Measurements from ENCODE around the gene GALR1.
"Not testable (repeated sequence)": the region's sequence is repeated elsewhere in the genome, so short reads cannot be mapped to it uniquely, and the experiment has no call there.

GALR1 gene

DNA sequence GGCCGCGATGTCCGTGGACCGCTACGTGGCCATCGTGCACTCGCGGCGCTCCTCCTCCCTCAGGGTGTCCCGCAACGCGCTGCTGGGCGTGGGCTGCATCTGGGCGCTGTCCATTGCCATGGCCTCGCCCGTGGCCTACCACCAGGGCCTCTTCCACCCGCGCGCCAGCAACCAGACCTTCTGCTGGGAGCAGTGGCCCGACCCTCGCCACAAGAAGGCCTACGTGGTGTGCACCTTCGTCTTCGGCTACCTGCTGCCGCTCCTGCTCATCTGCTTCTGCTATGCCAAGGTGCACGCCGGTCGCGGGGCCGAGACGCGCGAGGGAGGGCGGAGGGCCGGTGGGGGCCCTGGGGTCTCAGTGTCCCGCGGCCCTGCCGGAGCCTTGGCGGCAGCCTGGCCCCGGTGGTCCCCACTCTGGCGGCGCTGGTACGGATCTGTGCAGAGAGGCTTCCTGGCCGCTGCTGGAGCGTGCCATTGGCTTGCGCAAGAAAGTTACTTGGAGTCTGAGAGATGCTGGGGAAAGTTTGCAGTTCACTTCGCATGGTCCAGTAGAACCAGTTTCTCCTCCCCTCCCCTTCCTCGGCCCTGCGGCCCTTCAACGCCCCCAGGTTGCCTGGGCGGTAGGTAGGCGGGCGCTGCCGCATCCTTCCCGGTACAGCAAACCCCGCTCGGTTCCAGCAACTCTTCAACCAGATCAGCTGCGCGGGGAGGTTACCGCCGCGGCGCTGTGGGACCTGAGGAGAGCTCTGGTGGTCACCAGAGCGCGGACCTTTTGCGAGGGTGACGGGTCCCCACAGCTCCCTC lies 1.5 kb downstream of the GALR1 start:
- DNase-seq (ENCODE audit: low spot score): no peak

GRCh38 chr18:77251730-77252050 lies 2.0 kb downstream of the GALR1 start:
- no peak for DNase-seq (ENCODE audit: low spot score)

DNA sequence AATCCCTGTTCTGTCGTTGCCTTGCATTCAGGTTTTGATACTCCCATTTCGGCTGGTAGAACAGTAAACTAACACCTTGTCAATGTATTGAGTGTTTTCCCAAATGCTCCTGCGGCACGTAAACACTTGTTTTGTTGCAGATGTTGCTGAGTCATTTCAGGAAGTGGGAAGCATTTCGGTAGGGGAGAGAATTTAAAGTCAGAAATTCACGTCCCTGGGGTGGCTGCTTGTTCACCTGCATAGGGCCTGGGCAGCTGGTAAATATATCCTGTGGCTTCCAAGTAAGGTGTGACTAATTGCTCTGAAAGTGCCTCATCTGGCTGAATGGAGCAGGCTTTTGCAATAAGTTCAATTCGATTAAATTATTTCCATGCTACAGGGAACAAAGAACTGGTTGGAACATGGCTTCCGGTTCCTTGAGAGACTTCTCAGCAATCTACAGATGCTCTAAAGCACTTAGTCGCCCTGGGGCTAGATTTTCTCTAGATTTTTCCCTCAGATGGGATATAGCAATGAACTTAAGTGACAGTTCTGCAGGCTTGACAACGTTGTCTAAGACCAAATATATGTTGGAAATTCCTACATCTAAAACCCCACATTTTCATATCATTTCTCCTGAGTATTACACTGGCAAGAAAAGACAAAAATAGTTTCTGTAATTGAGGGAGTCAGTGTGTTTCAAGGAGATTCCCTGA lies 5.2 kb downstream of the GALR1 start:
- DNase-seq (ENCODE audit: low spot score): no peak

GRCh38 chr18:77255426-77256105 lies 5.9 kb downstream of the GALR1 start:
- no peak for DNase-seq (ENCODE audit: low spot score)

GRCh38 chr18:77262643-77263465 lies 13.2 kb downstream of the GALR1 start:
- DNase-seq (ENCODE audit: low spot score): no peak

DNA sequence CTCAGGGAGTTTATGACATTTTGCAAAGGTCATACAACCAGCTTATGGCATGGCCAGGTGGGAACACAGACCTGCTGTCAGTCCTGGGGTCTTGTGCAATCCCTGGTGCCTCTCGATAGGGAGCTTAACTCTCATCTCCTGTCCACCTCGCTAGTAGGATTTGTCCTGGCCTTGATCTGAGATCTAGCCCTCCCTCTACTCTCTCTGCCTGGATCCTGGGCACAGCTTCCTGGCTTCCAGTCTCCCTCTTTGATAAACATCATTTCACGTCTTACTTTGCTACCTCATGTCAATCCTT lies 13.8 kb downstream of the GALR1 start:
- DNase-seq (ENCODE audit: low spot score): no peak

DNA sequence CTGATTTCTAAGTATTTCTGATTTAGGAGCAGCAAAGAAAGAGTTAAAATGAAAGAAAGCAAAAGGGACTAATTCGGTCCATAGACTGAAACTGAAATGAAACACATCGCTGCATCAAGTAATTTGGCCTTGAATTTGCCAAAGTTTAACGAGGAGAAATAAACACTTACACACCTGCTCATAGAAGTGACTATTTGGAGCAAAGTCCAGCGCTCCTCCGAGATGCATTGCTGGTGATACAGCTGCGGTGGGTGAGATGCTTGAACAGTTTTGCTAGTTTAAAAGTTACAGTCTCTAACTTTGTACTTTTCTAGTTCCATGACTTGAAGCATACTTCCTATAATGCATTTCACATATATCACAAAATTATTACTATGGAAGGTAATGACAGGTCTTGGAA lies 18.3 kb downstream of the GALR1 start:
- DNase-seq (ENCODE audit: low spot score): no peak

DNA sequence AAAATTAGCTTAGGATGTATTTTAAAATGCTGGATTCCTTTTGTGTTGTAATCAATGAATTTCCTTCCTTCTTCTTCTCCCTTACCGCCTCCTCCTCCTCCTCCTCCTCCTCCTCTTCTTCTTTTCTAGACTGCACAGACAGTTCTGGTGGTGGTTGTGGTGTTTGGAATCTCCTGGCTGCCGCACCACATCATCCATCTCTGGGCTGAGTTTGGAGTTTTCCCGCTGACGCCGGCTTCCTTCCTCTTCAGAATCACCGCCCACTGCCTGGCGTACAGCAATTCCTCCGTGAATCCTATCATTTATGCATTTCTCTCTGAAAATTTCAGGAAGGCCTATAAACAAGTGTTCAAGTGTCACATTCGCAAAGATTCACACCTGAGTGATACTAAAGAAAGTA lies 18.8 kb downstream of the GALR1 start:
- DNase-seq (ENCODE audit: low spot score): no peak

GRCh38 chr18:77271576-77272481 lies 22.2 kb downstream of the GALR1 start:
- peak; percentile 60 for DNase-seq (ENCODE audit: low spot score)

DNA sequence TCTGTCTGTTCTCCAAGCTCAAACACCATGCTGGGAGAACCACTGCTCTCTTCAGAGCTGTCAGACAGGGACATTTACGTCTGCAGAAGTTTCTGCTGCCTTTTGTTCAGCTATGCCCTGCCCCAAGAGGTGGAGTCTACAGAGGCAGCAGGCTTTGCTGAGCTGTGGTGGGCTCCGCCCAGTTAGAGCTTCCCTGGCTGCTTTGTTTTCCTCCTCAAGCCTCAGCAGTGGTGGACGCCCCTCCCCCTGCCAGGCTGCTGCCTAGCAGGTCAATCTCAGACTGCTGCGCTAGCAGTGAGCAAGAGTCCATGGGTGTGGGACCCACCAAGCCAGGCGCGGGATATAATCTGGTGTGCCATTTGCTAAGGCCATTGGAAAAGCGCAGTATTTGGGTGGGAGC lies 41.2 kb downstream of the GALR1 start:
- not testable (repeated sequence) for DNase-seq (ENCODE audit: low spot score)

DNA sequence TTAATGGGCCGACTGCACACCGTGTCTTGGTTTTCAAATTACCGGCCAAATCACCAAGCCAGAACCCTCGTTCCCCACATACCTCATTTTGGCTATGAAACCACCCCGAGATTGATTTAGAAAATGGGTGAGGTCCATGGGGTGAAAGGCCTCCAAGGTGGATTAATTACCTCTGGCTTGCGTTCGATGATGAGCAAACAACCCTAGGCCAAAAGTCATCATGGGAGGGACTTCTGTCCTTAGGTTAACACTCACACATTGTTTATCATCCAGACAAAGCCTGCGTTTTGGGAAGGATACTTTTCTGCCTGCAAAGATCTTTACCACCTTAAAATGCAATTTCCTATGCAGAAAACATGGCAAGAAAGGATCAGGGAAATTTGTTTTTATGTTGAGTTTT lies 48.5 kb downstream of the GALR1 start:
- DNase-seq (ENCODE audit: low spot score): no peak

- no peak for DNase-seq (ENCODE audit: low spot score)
Measured at GRCh38 chr18:77299706-77300105, 50.1 kb downstream of the GALR1 start.

DNA sequence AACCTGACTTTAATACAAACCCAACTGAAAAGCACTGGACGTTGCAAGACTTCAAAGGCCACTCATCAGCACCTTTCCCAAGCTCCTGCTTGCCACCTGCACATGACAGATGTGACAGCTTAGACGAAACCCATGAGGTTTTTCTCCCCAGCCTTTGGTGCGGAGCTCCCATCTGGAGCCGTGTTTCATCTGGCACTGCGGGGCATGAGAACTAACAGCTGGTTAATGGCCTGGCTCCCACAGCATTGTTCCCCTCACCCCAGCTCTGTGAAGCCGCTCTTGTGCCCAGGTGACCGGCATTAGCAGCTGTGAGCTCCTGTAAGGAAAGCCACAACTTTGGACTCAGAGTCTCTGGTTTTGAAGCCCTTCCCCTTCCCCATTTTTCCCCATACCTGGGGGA lies 50.9 kb downstream of the GALR1 start:
- DNase-seq (ENCODE audit: low spot score): no peak

DNA sequence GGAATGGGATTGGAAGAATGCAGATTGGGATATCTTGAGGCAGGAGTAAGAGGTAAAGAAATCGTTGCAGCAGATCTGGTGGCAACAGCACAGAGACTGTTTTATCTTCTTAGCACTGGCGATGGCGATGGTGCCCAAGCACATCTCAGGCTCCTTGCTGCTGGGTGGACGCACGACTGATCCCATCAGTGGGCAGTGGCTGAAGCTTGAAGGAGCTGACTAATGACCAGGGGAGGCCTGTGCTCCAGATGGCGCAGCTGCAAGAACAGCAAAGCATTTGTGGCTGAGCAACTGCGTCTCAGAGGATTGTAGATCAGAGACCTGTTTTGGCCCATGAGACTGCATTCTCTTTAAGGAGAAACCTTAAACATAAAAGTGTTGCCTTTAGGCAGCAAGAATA lies 54.6 kb downstream of the GALR1 start:
- no peak for DNase-seq (ENCODE audit: low spot score)

GRCh38 chr18:77305676-77306075 lies 56.0 kb downstream of the GALR1 start:
- no peak for DNase-seq (ENCODE audit: low spot score)

DNA sequence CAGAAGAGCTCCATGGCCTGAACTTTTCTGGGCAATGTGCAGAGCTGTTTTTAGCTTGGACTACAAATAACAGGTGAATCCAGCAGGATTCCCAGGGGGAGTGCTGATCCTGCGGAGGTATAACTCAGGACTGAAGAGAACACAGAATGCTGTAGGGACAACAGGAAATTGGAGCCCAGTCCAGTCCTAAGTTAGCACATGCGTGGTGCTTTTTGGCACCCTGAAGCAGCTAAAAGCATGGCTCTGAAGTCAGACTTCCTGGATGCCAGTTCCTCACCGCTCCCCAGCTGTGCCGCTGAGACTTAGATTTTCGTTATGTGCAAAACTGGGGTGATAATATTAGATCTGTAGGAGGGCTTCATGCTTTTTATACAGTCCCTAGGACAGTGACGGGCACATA lies 58.6 kb downstream of the GALR1 start:
- DNase-seq (ENCODE audit: low spot score): no peak

- no peak for DNase-seq (ENCODE audit: low spot score)
Measured at GRCh38 chr18:77314511-77314910, 64.9 kb downstream of the GALR1 start.

- no peak for DNase-seq (ENCODE audit: low spot score)
Measured at GRCh38 chr18:77314952-77315351, 65.3 kb downstream of the GALR1 start.

GRCh38 chr18:77316008-77316407 lies 66.4 kb downstream of the GALR1 start:
- DNase-seq (ENCODE audit: low spot score): no peak

GRCh38 chr18:77316641-77317040 lies 67.0 kb downstream of the GALR1 start:
- DNase-seq (ENCODE audit: low spot score): no peak

DNA sequence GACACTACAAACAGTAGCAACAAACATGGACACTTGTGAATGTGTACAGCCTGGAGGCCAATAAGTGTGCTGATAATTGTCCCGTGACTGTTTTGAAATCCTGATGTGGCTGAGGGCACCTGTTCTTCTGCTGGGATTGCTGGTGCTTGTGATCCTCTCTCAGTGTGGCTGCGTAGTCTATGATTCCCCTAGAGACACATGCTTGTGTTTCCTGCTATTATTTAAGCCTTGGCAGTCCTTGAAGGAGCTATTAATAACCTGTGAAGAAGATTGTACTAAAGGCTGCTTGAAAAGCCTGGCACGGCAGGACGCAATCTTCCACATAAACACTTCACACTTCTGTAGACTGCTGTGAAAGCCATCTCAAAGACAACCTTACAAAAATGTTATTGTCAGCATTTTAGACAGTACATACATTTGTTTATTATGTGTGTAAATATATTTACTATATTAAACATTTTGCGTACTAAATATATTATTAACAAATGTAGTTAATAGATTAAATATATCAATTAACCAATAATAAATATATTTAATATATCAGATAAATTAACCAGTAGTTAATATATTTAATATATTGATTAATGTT lies 71.4 kb downstream of the GALR1 start:
- DNase-seq (ENCODE audit: low spot score): no peak
